HEK293 (cell line): Measurements from ENCODE around the gene ANKH.

Experiments used
- CTCF ChIA-PET: fragments of 350-600 bp; formaldehyde crosslinking; extraction: SDS; loops from one replicate; lab custom pipeline; 2021; ENCODE audit warnings: antibody characterized with exemption; lab: Yijun Ruan, JAX
- POLR2A ChIA-PET: fragments of 300-600 bp; formaldehyde crosslinking; extraction: SDS; loops from one replicate; lab custom pipeline; 2020; ENCODE audit warnings: antibody characterized with exemption, inconsistent platforms; lab: Yijun Ruan, JAX
- H3K27ac ChIP-seq: fragments of 200-500 bp; sonication (Bioruptor generic); 2 replicates; pipeline ENCODE4 v1.5.1; 2014; ENCODE audit warnings: low read depth, low read length, control low read depth, inconsistent platforms; ENCODE audit errors: extremely low read depth
- H3K36me3 ChIP-seq, 2 experiments: fragments of 200-500 bp in 1 of 2; sonication (Bioruptor generic) in 1 of 2; 1 replicate in 1 of 2; 2 replicates in 1 of 2; pipeline ENCODE4 v1.5.1; 2014 to 2017; ENCODE audit warnings: inconsistent platforms in 2 of 2, low read length in 2 of 2; ENCODE audit not compliant: control insufficient read depth in 2 of 2, insufficient read depth in 1 of 2
- H3K4me1 ChIP-seq: fragments of 200-500 bp; sonication (Bioruptor generic); 2 replicates; pipeline ENCODE4 v1.5.1; 2014; ENCODE audit warnings: mild to moderate bottlenecking, low read length, inconsistent platforms; ENCODE audit not compliant: control insufficient read depth, insufficient read depth
- H3K4me3 ChIP-seq: 2 replicates; pipeline ENCODE4 v1.5.1; 2011; ENCODE audit warnings: low read depth, mild to moderate bottlenecking, control low read depth, low read length, moderate library complexity
- H3K9me3 ChIP-seq: fragments of 200-500 bp; sonication (Bioruptor generic); 2 replicates; pipeline ENCODE4 v1.5.1; 2014; ENCODE audit warnings: low read depth, low read length, inconsistent platforms; ENCODE audit not compliant: control insufficient read depth, insufficient read depth
- HOXA7 ChIP-seq: sonication (generic); formaldehyde crosslinking; IDR thresholded peaks from 2 replicates; pipeline ENCODE4 v1.8.1; 2022; ENCODE audit warnings: missing genetic modification reagents, borderline replicate concordance
- HOXD13 ChIP-seq: sonication (generic); formaldehyde crosslinking; IDR thresholded peaks from 2 replicates; pipeline ENCODE4 v1.8.0; 2022; ENCODE audit warnings: missing genetic modification reagents, borderline replicate concordance
- KLF10 ChIP-seq: fragments of 450-650 bp; IDR thresholded peaks from 2 replicates; pipeline ENCODE4 v1.5.1; 2018; ENCODE audit warnings: missing biosample characterization, mild to moderate bottlenecking, missing genetic modification characterization
- KLF16 ChIP-seq: fragments of 450-650 bp; formaldehyde crosslinking; IDR thresholded peaks from 2 replicates; pipeline ENCODE4 v1.5.1; 2017; ENCODE audit warnings: missing biosample characterization, missing genetic modification characterization
- SCRT1 ChIP-seq: fragments of 450-650 bp; formaldehyde crosslinking; IDR thresholded peaks from 2 replicates; pipeline ENCODE4 v1.5.1; 2016; ENCODE audit warnings: missing biosample characterization, missing genetic modification characterization, borderline replicate concordance
- SCRT2 ChIP-seq: fragments of 450-650 bp; formaldehyde crosslinking; IDR thresholded peaks from 2 replicates; pipeline ENCODE4 v1.5.1; 2016; ENCODE audit warnings: missing biosample characterization, missing genetic modification characterization
- ZBTB17 ChIP-seq: fragments of 450-650 bp; formaldehyde crosslinking; IDR thresholded peaks from 2 replicates; pipeline ENCODE4 v1.5.1; 2016; ENCODE audit warnings: missing biosample characterization, missing genetic modification characterization
- ZBTB21 ChIP-seq: fragments of 450-650 bp; formaldehyde crosslinking; IDR thresholded peaks from 2 replicates; pipeline ENCODE4 v1.5.1; 2017; ENCODE audit warnings: missing biosample characterization, missing genetic modification characterization
- ZFHX2 ChIP-seq: fragments of 450-650 bp; formaldehyde crosslinking; conservative IDR thresholded peaks from 2 replicates; pipeline ENCODE4 v1.5.1; 2016; ENCODE audit warnings: missing biosample characterization, missing genetic modification characterization
- ZNF311 ChIP-seq: fragments of 450-650 bp; formaldehyde crosslinking; IDR thresholded peaks from 2 replicates; pipeline ENCODE4 v1.5.1; 2017; ENCODE audit warnings: missing biosample characterization, missing genetic modification characterization, borderline replicate concordance
- ZNF423 ChIP-seq: fragments of 450-650 bp; formaldehyde crosslinking; IDR thresholded peaks from 2 replicates; pipeline ENCODE4 v1.5.1; 2016; ENCODE audit warnings: missing biosample characterization, missing genetic modification characterization
- ZNF473 ChIP-seq: fragments of 450-650 bp; formaldehyde crosslinking; IDR thresholded peaks from 2 replicates; pipeline ENCODE4 v1.5.1; 2017; ENCODE audit warnings: missing biosample characterization, missing genetic modification characterization
- ZNF514 ChIP-seq: fragments of 450-650 bp; formaldehyde crosslinking; IDR thresholded peaks from 2 replicates; pipeline ENCODE4 v1.5.1; 2016; ENCODE audit warnings: missing biosample characterization, missing genetic modification characterization
- ZNF549 ChIP-seq: fragments of 450-650 bp; IDR thresholded peaks from 2 replicates; pipeline ENCODE4 v1.5.1; 2018; ENCODE audit warnings: missing biosample characterization, missing genetic modification characterization, mild to moderate bottlenecking, inconsistent platforms, moderate library complexity
- ZNF654 ChIP-seq: fragments of 450-650 bp; formaldehyde crosslinking; IDR thresholded peaks from 2 replicates; pipeline ENCODE4 v1.5.1; 2016; ENCODE audit warnings: low read depth, missing biosample characterization, missing genetic modification characterization
- ZNF670 ChIP-seq: fragments of 450-650 bp; formaldehyde crosslinking; IDR thresholded peaks from 2 replicates; pipeline ENCODE4 v1.5.1; 2016; ENCODE audit warnings: missing biosample characterization, missing genetic modification characterization, low read depth
- ZSCAN18 ChIP-seq: fragments of 450-650 bp; formaldehyde crosslinking; IDR thresholded peaks from 2 replicates; pipeline ENCODE4 v1.5.1; 2016; ENCODE audit warnings: missing biosample characterization, missing genetic modification characterization
- ZSCAN30 ChIP-seq: fragments of 450-650 bp; IDR thresholded peaks from 2 replicates; pipeline ENCODE4 v1.5.1; 2018; ENCODE audit warnings: missing biosample characterization, mild to moderate bottlenecking, missing genetic modification characterization, moderate library complexity
- TF ChIP-seq, protein P1 (sequence below): fragments of 450-650 bp; formaldehyde crosslinking; IDR thresholded peaks from 2 replicates; pipeline ENCODE4 v1.5.1; 2016; ENCODE audit warnings: missing biosample characterization, missing genetic modification characterization
- TF ChIP-seq, protein P2 (sequence below): fragments of 450-650 bp; formaldehyde crosslinking; IDR thresholded peaks from 2 replicates; pipeline ENCODE4 v1.5.1; 2016; ENCODE audit warnings: missing biosample characterization, missing genetic modification characterization

Gene ANKH

GRCh38 chr5:14710313-14710994 lies 161.1 kb downstream of the ANKH start:
- TF ChIP-seq, protein P1, sequence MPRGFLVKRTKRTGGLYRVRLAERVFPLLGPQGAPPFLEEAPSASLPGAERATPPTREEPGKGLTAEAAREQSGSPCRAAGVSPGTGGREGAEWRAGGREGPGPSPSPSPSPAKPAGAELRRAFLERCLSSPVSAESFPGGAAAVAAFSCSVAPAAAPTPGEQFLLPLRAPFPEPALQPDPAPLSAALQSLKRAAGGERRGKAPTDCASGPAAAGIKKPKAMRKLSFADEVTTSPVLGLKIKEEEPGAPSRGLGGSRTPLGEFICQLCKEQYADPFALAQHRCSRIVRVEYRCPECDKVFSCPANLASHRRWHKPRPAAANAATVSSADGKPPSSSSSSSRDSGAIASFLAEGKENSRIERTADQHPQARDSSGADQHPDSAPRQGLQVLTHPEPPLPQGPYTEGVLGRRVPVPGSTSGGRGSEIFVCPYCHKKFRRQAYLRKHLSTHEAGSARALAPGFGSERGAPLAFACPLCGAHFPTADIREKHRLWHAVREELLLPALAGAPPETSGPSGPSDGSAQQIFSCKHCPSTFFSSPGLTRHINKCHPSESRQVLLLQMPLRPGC (tag by site-specific recombination) = no peak
- TF ChIP-seq HOXD13 (no peak), ZBTB21 (no peak), ZNF473 (tag by site-specific recombination) (no peak), ZSCAN18 (tag by site-specific recombination) (no peak), SCRT1 (tag by site-specific recombination) (0 out of 2 replicates have a peak, but pooled peaks have one; percentile 64), ZNF423 (tag by site-specific recombination) (no peak), ZNF514 (tag by site-specific recombination) (no peak), KLF16 (no peak), HOXA7 (CRISPR knock-in tag) (no peak), SCRT2 (tag by site-specific recombination) (peak; percentile 78), ZNF311 (tag by site-specific recombination) (no peak), ZNF549 (no peak)
- Histone ChIP-seq H3K4me1 (no peaks in the 10 kb centered on the region), H3K9me3 (no peaks in the 10 kb centered on the region), H3K36me3 (peaks cover 16 to 85% of the 10 kb centered on the region in 2 experiments), H3K27ac (no peak overlapping the region), H3K4me3 (no peak overlapping the region)
- CTCF ChIA-PET = interaction anchor here (0.6 kb wide), 1 partner anchor 1331 kb away, joined by 3 read pairs; no protein-coding TSS in a partner anchor
- POLR2A ChIA-PET = no interaction called here

DNA sequence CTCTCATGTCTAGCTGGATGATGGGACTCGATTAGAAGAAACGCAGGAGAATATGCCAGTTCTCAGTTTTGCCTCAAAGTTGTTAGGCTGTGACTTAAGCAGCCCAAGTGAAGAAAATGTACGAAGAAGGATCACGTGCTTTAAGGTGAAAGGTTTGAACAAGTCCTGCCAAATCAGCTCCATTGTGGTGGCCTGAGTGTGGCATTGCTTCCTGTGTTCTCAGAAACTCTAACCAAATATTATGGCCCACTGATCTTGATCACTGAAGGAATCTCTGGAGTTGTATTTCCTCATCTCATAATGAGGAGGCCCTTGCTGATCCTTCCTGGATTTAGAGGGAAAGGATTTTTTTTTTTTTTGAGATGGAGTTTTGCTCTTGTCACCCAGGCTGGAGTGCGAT lies 163.0 kb downstream of the ANKH start:
- no peaks in the 10 kb centered on the region for H3K4me1 ChIP-seq
- H3K27ac ChIP-seq = no peak overlapping the region
- POLR2A ChIA-PET = no interaction called here
- H3K9me3 ChIP-seq = no peaks in the 10 kb centered on the region
- no peak overlapping the region for H3K4me3 ChIP-seq
- CTCF ChIA-PET = interaction anchor here (0.5 to 1.4 kb wide), 7 partner anchors 19 to 1736 kb away, joined by 3 to 7 read pairs (median 3); no protein-coding TSS in a partner anchor
- TF ChIP-seq, protein P2, sequence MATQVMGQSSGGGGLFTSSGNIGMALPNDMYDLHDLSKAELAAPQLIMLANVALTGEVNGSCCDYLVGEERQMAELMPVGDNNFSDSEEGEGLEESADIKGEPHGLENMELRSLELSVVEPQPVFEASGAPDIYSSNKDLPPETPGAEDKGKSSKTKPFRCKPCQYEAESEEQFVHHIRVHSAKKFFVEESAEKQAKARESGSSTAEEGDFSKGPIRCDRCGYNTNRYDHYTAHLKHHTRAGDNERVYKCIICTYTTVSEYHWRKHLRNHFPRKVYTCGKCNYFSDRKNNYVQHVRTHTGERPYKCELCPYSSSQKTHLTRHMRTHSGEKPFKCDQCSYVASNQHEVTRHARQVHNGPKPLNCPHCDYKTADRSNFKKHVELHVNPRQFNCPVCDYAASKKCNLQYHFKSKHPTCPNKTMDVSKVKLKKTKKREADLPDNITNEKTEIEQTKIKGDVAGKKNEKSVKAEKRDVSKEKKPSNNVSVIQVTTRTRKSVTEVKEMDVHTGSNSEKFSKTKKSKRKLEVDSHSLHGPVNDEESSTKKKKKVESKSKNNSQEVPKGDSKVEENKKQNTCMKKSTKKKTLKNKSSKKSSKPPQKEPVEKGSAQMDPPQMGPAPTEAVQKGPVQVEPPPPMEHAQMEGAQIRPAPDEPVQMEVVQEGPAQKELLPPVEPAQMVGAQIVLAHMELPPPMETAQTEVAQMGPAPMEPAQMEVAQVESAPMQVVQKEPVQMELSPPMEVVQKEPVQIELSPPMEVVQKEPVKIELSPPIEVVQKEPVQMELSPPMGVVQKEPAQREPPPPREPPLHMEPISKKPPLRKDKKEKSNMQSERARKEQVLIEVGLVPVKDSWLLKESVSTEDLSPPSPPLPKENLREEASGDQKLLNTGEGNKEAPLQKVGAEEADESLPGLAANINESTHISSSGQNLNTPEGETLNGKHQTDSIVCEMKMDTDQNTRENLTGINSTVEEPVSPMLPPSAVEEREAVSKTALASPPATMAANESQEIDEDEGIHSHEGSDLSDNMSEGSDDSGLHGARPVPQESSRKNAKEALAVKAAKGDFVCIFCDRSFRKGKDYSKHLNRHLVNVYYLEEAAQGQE (tag by site-specific recombination) = no peak
- no peak for TF ChIP-seq ZNF654 (tag by site-specific recombination)
- TF ChIP-seq KLF10 (tag by site-specific recombination) = no peak
- TF ChIP-seq ZSCAN30 (tag by site-specific recombination) = no peak
- no peak for TF ChIP-seq ZFHX2 (tag by site-specific recombination)
- TF ChIP-seq ZBTB17 = no peak
- TF ChIP-seq ZNF670 (tag by site-specific recombination) = no peak
- H3K36me3 ChIP-seq = peaks cover 12 to 76% of the 10 kb centered on the region in 2 experiments
